Endodermal cell (in vitro differentiated cells): Measurements from ENCODE around the gene SYTL5. TPM values are rescaled to one million over a fixed set of nuclear protein-coding genes. Genes with fewer than 3 reads are reported as not detected.

Source experiments
- DNase-seq: peaks from one replicate; pipeline ENCODE4 v3.0.0-alpha.2; 2017
- H3K27ac ChIP-seq: 2 replicates; pipeline ENCODE4 v1.5.1; 2013; ENCODE audit warnings: mild to moderate bottlenecking, low read depth, low read length, moderate library complexity
- H3K27me3 ChIP-seq: 2 replicates; pipeline ENCODE4 v1.6.1; 2013; ENCODE audit warnings: mild to moderate bottlenecking, low read length, moderate library complexity; ENCODE audit not compliant: insufficient read depth, control insufficient read depth, poor library complexity, severe bottlenecking
- H3K36me3 ChIP-seq: 2 replicates; pipeline ENCODE4 v1.7.0; 2013; ENCODE audit warnings: mild to moderate bottlenecking, low read length, moderate library complexity; ENCODE audit not compliant: control insufficient read depth, insufficient read depth
- H3K4me1 ChIP-seq: one replicate; pipeline ENCODE4 v1.7.0; 2013; ENCODE audit warnings: low read length; ENCODE audit not compliant: control insufficient read depth, insufficient read depth
- H3K4me3 ChIP-seq: 2 replicates; pipeline ENCODE4 v1.5.1; 2013; ENCODE audit warnings: mild to moderate bottlenecking, low read length, moderate library complexity
- H3K9ac ChIP-seq: 2 replicates; pipeline ENCODE4 v1.6.1; 2013; ENCODE audit warnings: mild to moderate bottlenecking, low read length, moderate library complexity; ENCODE audit not compliant: poor library complexity, severe bottlenecking; ENCODE audit errors: extremely low read depth
- H3K9me3 ChIP-seq: 2 replicates; pipeline ENCODE4 v1.6.1; 2013; ENCODE audit warnings: mild to moderate bottlenecking, low read length, moderate library complexity; ENCODE audit not compliant: control insufficient read depth
- H3K27ac Mint-ChIP-seq: 2 replicates; pipeline ENCODE4 v1.8.0; 2020; ENCODE audit warnings: mixed read lengths
- H3K27me3 Mint-ChIP-seq: 2 replicates; pipeline ENCODE4 v1.8.0; 2021; ENCODE audit warnings: mild to moderate bottlenecking, mixed read lengths; ENCODE audit not compliant: insufficient read depth
- H3K36me3 Mint-ChIP-seq: 2 replicates; pipeline ENCODE4 v1.8.0; 2020; ENCODE audit warnings: low read depth, mixed read lengths
- H3K4me1 Mint-ChIP-seq: 2 replicates; pipeline ENCODE4 v1.8.0; 2020; ENCODE audit warnings: mixed read lengths
- H3K4me3 Mint-ChIP-seq: 2 replicates; pipeline ENCODE4 v1.8.0; 2020; ENCODE audit warnings: mild to moderate bottlenecking, moderate library complexity, mixed read lengths
- H3K9me3 Mint-ChIP-seq: 2 replicates; pipeline ENCODE4 v1.8.0; 2020; ENCODE audit warnings: mild to moderate bottlenecking, mixed read lengths
- CTCF ChIP-seq: fragments of 200-600 bp; sonication (generic); conservative IDR thresholded peaks from 2 replicates; pipeline ENCODE4 v1.5.0; 2021; ENCODE audit warnings: antibody characterized with exemption, mild to moderate bottlenecking
- WGBS, 2 experiments: methylation state at CpG; one replicate each; pipeline versions ENCODE4 v1.1.5 to v1.1.7; 2013; ENCODE audit warnings: missing lambda C conversion rate in 2 of 2, mixed read lengths in 1 of 2; ENCODE audit not compliant: insufficient coverage in 1 of 2, insufficient read length in 1 of 2; 5-methylcytosine and 5-hydroxymethylcytosine counted together
- total RNA-seq, 2 donors: library from RNA; stranded (reverse); fragmentation: NEBNext Ultra II Directional in 1 of 2; extraction: Animal tissue kit (Norgen Biotek cat#: 25700) in 1 of 2; gene quantifications; 2 replicates in 1 of 2; 3 replicates in 1 of 2; pipeline ENCODE4 v1.2.1, GENCODE V29; 2021

Gene SYTL5
- total RNA-seq, 2 donors from 2014 or later: 8.1 to 8.6 TPM

GRCh38 chrX:38000706-38001105, 5.6 kb upstream of the SYTL5 start:
- Mint-ChIP-seq H3K27ac (no peak overlapping the region), H3K36me3 (no peaks in the 10 kb centered on the region), H3K4me3 (no peak overlapping the region), H3K4me1 (no peaks in the 10 kb centered on the region), H3K9me3 (peaks cover 41% of the 10 kb centered on the region), H3K27me3 (peaks cover 3% of the 10 kb centered on the region)
- no peak for DNase-seq
- Histone ChIP-seq H3K4me1 (no peaks in the 10 kb centered on the region), H3K27ac (no peak overlapping the region), H3K36me3 (no peaks in the 10 kb centered on the region), H3K9me3 (no peaks in the 10 kb centered on the region), H3K4me3 (no peak overlapping the region), H3K9ac (no peak overlapping the region), H3K27me3 (no peaks in the 10 kb centered on the region)
- WGBS, 2 experiments: 98% methylated on average over 16 of the region's 17 CpGs; no CpG with 5 or more reads in 1 of the 2 experiments
- TF ChIP-seq CTCF: no peak

- Histone ChIP-seq H3K4me1 (no peaks in the 10 kb centered on the region), H3K9me3 (no peaks in the 10 kb centered on the region), H3K27ac (no peak overlapping the region), H3K9ac (no peak overlapping the region), H3K4me3 (no peak overlapping the region), H3K36me3 (no peaks in the 10 kb centered on the region), H3K27me3 (no peaks in the 10 kb centered on the region)
- no peak overlapping the region for H3K4me3 Mint-ChIP-seq
- 86% methylated on average over 2 of the region's 3 CpGs; no CpG with 5 or more reads in 1 of the 2 experiments for WGBS, 2 experiments
- H3K27me3 Mint-ChIP-seq: peaks cover 2% of the 10 kb centered on the region
- no peaks in the 10 kb centered on the region for H3K36me3 Mint-ChIP-seq
- no peak for TF ChIP-seq CTCF
- H3K9me3 Mint-ChIP-seq: peaks cover 34% of the 10 kb centered on the region
- H3K4me1 Mint-ChIP-seq: no peaks in the 10 kb centered on the region
- no peak overlapping the region for H3K27ac Mint-ChIP-seq
- DNase-seq: no peak
Measured at GRCh38 chrX:38004046-38004445, 2.3 kb upstream of the SYTL5 start.

- H3K36me3 Mint-ChIP-seq: no peaks in the 10 kb centered on the region
- no peak overlapping the region for H3K27ac ChIP-seq
- no peaks in the 10 kb centered on the region for H3K27me3 ChIP-seq
- peaks cover 2% of the 10 kb centered on the region for H3K27me3 Mint-ChIP-seq
- H3K4me3 Mint-ChIP-seq: no peak overlapping the region
- peaks cover 36% of the 10 kb centered on the region for H3K9me3 Mint-ChIP-seq
- TF ChIP-seq CTCF: no peak
- H3K4me1 ChIP-seq: no peaks in the 10 kb centered on the region
- H3K27ac Mint-ChIP-seq: no peak overlapping the region
- H3K9me3 ChIP-seq: no peaks in the 10 kb centered on the region
- H3K4me3 ChIP-seq: no peak overlapping the region
- no peaks in the 10 kb centered on the region for H3K36me3 ChIP-seq
- no peak for DNase-seq
- no peak overlapping the region for H3K9ac ChIP-seq
- no peaks in the 10 kb centered on the region for H3K4me1 Mint-ChIP-seq
Measured at GRCh38 chrX:38006778-38007177, 425 bp downstream of the SYTL5 start.
